Colonic mucosa (tissue), 4 donors: Measurements from ENCODE around the gene TMIGD2. TPM values are rescaled to one million over a fixed set of nuclear protein-coding genes. Genes with fewer than 3 reads are reported as not detected.

Experiments
- DNase-seq: peaks from one replicate; pipeline ENCODE4 v3.0.0-alpha.2; 2020
- H3K27ac ChIP-seq: fragments of 200-600 bp; one replicate; pipeline ENCODE4 v1.8.0; 2021
- H3K27me3 ChIP-seq: fragments of 200-600 bp; one replicate; pipeline ENCODE4 v1.8.0; 2021
- H3K36me3 ChIP-seq: fragments of 200-600 bp; one replicate; pipeline ENCODE4 v1.8.0; 2021
- H3K4me1 ChIP-seq: fragments of 200-600 bp; one replicate; pipeline ENCODE4 v1.8.0; 2021; ENCODE audit warnings: mild to moderate bottlenecking
- H3K4me3 ChIP-seq: fragments of 200-600 bp; one replicate; pipeline ENCODE4 v1.8.0; 2021
- H3K9ac ChIP-seq, 2 donors: one replicate each; pipeline ENCODE4 v1.7.0; 2013; ENCODE audit warnings: control low read depth in 2 of 2, low read depth in 2 of 2, low read length in 2 of 2
- H3K9me3 ChIP-seq: fragments of 200-600 bp; one replicate; pipeline ENCODE4 v1.8.0; 2021
- intact Hi-C: fragments of 100-400 bp; cut with DNase I; formaldehyde crosslinking; loops from one replicate; pipeline ENCODE4 v1.14.1; 2022
- total RNA-seq, 2 donors: library from RNA; stranded (reverse); fragmentation: NEBNext Ultra II Directional in 1 of 2; extraction: Animal tissue kit (Norgen Biotek cat#: 25700) in 1 of 2; gene quantifications; one replicate each; pipeline ENCODE4 v1.2.1, GENCODE V29; 2021
- TF ChIP-seq, protein P1 (sequence below): fragments of 200-600 bp; IDR thresholded peaks from one replicate; pipeline ENCODE4 v1.8.0; 2022; ENCODE audit warnings: antibody characterized with exemption, mild to moderate bottlenecking
- donor health status: healthy.
- donor health status: DM: no; HTN: no; CAD: no.
- donor health status: DM: no; HTN: no; CAD: no.

TMIGD2 gene
- total RNA-seq, 2 donors from 2014 or later, result 0.74 TPM; not detected in 1

GRCh38 chr19:4318460-4318859 lies 16.3 kb upstream of the TMIGD2 start:
- H3K9ac ChIP-seq, result no peak overlapping the region
- H3K4me3 ChIP-seq, result no peak overlapping the region
- intact Hi-C loops, result no loop called here
- H3K4me1 ChIP-seq, result no peaks in the 10 kb centered on the region
- no peaks in the 10 kb centered on the region for H3K27me3 ChIP-seq
- no peaks in the 10 kb centered on the region for H3K36me3 ChIP-seq
- no peak overlapping the region for H3K27ac ChIP-seq
- H3K9me3 ChIP-seq, result no peaks in the 10 kb centered on the region
- TF ChIP-seq, protein P1, sequence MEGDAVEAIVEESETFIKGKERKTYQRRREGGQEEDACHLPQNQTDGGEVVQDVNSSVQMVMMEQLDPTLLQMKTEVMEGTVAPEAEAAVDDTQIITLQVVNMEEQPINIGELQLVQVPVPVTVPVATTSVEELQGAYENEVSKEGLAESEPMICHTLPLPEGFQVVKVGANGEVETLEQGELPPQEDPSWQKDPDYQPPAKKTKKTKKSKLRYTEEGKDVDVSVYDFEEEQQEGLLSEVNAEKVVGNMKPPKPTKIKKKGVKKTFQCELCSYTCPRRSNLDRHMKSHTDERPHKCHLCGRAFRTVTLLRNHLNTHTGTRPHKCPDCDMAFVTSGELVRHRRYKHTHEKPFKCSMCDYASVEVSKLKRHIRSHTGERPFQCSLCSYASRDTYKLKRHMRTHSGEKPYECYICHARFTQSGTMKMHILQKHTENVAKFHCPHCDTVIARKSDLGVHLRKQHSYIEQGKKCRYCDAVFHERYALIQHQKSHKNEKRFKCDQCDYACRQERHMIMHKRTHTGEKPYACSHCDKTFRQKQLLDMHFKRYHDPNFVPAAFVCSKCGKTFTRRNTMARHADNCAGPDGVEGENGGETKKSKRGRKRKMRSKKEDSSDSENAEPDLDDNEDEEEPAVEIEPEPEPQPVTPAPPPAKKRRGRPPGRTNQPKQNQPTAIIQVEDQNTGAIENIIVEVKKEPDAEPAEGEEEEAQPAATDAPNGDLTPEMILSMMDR, result no peak
- no peak for DNase-seq

GRCh38 chr19:4316956-4317355 lies 14.8 kb upstream of the TMIGD2 start:
- Histone ChIP-seq H3K27me3 (no peaks in the 10 kb centered on the region), H3K4me1 (no peaks in the 10 kb centered on the region), H3K27ac (no peak overlapping the region), H3K36me3 (no peaks in the 10 kb centered on the region), H3K4me3 (no peak overlapping the region), H3K9me3 (no peaks in the 10 kb centered on the region), H3K9ac (no peak overlapping the region)
- intact Hi-C loops, result no loop called here
- DNase-seq, result no peak
- TF ChIP-seq, protein P1, result no peak

GRCh38 chr19:4313847-4314490 lies 11.8 kb upstream of the TMIGD2 start:
- Histone ChIP-seq H3K27ac (no peak overlapping the region), H3K4me1 (no peaks in the 10 kb centered on the region), H3K36me3 (no peaks in the 10 kb centered on the region), H3K9me3 (no peaks in the 10 kb centered on the region), H3K4me3 (no peak overlapping the region), H3K9ac (no peak overlapping the region), H3K27me3 (no peaks in the 10 kb centered on the region)
- DNase-seq, result no peak
- intact Hi-C loops, result no loop called here
- TF ChIP-seq, protein P1, result no peak

DNA sequence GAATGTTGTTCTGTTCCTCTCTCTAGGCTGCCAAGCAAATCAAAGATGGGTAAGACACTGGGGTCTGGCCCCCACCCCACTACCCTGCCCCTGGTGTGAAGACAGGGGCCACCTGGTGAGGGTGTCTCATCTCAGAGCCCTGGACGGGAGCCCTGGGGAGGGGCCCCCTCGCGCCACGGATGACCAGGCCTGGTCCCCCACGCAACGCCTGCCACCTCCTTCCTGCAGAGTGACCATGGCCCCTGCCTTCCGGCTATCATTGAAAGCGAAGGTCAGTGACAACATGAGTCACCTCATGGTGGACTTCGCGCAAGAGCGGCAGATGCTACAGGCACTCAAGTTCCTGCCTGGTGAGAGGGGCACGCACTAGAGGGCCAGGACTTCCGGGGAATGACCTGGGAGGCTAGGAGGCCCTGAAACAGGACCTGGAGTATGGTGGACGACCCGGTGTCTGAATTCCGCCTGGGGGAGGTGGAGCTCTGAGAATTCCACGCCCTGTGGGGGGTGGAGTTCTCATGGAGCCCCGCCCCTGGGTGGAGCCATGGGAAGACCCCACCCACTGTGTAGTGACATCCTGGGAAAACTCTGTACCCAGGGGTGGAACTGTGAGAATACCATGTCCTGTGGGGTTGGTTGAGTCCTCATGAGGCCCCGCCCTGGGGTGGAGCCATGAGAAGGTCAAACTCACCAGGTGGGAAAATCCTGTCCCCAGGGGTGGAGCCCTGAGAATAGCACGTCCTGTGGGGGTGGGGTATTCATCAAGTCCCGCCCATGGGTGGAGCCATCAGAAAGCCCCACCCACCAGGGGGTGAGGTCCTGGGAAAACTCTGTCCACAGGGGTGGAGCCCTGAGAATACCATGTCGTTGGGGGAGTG lies 8.3 kb upstream of the TMIGD2 start:
- DNase-seq, result peak; percentile 33
- Histone ChIP-seq H3K9ac (no peak overlapping the region), H3K36me3 (no peaks in the 10 kb centered on the region), H3K27me3 (no peaks in the 10 kb centered on the region), H3K9me3 (no peaks in the 10 kb centered on the region), H3K4me3 (no peak overlapping the region), H3K27ac (no peak overlapping the region), H3K4me1 (no peaks in the 10 kb centered on the region)
- intact Hi-C loops, result no loop called here
- TF ChIP-seq, protein P1, result no peak

- Histone ChIP-seq H3K9me3 (no peaks in the 10 kb centered on the region), H3K27ac (no peak overlapping the region), H3K36me3 (no peaks in the 10 kb centered on the region), H3K27me3 (no peaks in the 10 kb centered on the region), H3K4me3 (no peak overlapping the region), H3K4me1 (no peaks in the 10 kb centered on the region), H3K9ac (no peak overlapping the region)
- DNase-seq, result no peak
- intact Hi-C loops, result no loop called here
- TF ChIP-seq, protein P1, result no peak
These were observed 3.5 kb upstream of the TMIGD2 start for GRCh38 chr19:4305659-4306058.
